GM18907 (cell line): ENCODE results near the gene CITED1.

Experiments
- ATAC-seq: cut with Tn5 transposase; IDR thresholded peaks from one replicate; pipeline ENCODE4 v1.9.1; 2021; ENCODE audit warnings: mild to moderate bottlenecking, moderate library complexity; ENCODE audit not compliant: unreplicated experiment

The CITED1 gene

DNA sequence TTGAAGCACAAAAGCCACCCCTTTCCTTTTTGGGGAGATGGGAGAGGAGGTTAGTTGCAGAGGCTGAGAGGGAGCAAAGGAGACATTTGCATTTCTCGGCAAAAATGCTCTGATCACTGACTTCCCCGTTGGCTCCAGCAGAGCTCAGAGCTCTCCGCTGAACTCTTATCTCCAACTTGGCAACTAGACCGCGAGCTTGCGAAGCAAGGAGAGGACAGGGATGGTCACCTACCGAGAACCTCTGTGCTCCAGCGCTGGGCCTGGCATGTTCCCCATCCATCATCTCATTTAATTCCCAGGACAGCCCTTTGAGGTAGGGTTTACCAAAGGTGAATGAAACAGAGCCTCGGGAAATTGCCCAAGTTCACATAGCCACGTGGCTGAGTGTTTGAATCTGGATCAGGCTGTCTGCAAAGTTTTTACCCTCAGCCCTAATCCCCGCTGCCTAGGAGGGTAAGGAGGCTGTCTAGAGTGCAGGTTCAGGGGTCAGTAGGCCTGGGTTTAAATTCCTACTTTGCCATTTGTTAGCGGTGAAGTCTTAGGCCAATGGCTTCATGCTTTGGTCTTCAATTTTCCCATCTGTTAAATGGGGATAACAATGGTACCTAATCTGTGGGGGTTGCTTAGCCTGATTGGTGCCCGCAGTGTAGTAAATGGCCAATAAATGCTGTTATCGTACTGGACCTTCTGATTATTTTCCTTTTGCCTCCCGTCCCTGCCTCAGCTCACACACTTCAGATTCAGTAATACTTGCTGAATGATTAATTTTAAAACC is 3.8 kb upstream of the CITED1 start:
- ATAC-seq, result no peak

DNA sequence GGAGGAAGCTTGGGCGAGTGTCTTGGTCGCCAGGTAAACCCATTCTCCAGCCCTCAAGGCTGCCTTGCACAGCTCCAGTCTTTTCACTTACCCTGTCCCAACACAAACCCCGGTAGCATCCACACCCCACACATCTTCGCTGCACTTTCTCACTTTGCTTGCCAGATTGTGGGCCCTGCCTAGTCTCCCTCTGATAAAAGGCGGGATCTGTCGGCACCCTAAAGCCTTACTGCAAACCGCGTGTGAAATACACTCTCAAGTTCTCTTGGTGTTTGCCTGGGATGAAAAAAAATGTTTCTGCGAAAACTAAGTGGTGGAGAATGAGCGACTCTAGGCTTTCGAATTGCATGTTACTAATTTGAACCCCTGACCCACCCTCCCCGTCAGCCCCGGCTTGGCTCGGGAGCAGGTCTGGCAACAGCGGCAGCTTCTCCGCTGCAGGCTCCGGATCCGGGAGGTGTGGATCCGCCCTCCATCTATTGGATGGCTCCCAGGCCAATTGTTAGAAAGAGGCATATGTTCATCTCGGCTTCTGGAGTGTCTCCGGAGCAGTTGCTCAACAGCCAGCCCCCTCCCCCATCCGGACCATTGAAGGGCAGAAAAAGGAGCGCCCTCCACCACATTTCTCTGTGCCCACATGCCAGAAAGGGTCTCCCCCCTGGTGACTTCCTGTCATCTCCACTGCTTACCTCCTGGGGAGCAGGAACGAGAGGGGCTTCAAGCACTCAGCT is 3.0 kb upstream of the CITED1 start:
- ATAC-seq, result peak; percentile 45

DNA sequence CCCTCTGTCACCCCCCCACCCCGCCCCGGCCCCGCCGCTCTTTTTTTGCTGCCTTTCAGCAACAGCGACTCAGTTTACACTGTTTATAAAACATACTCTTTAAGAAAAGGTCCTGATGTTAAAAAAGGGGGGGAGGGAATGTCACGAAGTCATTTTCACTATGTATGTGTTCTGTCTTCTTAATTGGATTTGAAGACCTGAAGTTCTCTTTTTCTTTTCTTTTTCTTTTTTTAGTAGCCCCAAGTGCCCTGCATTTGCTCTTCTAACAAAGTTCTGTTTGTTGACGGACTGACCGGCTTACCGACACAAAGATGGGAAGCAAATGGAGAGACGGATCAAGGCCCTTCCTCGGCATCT is 2.5 kb upstream of the CITED1 start:
- ATAC-seq, result no peak

DNA sequence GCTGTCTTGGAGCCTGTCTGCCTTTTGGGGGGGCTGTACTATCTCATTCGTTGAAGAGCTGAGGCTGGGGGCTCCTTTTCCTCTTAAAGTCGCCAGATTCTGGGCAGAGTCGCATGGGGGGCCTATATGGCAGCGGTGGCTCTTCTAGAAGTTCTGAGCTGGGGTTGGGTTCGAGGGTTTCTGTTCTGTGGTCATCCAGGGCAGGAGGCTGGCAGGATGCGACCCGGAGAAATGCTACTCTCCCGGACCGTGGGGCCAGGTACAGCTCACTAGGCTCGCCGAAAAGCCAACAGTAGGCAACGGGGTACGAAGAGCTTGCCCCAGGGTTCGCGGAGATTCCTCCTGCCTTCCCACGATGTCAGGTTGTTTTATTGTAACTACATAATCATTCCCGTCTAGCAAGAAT is 1.9 kb upstream of the CITED1 start:
- no peak for ATAC-seq

DNA sequence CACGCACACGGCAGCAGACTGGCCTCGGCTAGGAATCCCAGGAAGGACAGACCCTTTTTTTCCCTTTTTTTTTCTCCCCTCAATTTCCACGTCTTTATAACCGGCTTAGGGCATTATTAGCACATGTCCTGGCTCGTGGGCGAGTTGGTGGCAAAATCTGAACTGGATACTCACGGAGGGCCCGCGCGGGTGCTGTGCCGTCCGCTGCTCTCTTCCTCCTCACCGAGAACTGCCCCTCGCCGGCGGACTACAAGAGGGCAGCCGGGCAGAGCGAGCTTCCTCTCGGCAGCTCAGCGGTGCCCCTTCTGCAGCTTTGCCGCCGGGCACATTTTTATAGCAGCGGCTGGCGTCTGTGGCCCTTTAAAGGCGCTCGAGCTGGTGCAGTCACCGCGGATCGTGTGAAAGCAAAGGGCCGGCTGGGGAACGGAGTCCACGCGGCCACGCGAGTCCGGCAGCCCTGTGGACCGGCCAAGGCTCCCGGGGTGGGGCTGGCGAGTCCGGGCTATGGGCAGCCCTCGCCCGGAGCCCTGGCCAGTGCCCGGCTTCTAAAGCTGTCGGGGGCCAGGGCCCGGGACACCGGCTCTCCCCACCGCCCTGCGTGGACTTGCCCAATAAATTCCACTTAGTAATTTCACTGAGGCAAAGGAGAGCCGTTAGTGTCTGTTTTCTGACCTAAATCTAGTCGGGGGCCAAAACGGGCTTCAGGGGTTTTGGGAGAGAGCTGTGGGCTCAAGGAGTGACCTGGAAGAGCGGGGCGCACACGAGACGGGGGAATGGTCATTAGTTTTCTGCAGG is 1.3 kb upstream of the CITED1 start:
- ATAC-seq, result peak; percentile 69

DNA sequence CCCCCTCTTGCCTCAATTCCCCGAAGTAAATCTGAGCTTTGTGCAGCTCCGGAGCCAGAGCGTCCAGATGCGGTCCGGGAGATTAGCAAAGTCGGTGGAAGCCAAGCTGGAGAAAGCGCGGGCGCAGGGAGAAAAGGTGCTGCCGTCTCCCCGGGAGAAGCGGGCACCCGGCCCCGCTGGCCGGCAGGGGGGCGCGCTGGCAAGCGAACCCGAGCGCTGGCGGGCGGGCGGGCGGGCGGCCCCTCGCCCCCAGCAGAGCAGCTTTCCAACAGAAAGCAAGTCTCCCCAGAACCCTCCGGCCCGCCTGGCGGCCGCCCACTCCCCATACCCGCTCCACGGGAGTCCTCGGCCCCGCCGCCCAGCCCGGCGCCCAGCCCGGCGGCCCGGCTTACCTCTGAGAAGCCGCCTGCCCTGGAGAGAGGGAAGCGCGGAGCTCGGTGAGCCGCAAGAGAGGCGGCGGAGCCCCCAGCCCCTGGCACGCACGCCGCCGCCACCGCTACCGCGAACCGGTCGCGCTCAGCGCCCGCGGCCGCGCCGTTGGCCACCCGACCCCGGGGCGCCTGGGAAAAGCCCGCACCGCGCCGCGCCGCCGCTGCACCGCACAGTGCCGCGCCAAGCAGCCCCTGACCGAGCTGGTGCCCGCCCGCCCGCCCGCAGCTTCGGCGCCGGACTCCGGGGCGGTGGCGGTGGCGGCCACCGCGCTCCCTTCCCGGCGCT is 529 bp upstream of the CITED1 start:
- ATAC-seq, result peak; percentile 20

DNA sequence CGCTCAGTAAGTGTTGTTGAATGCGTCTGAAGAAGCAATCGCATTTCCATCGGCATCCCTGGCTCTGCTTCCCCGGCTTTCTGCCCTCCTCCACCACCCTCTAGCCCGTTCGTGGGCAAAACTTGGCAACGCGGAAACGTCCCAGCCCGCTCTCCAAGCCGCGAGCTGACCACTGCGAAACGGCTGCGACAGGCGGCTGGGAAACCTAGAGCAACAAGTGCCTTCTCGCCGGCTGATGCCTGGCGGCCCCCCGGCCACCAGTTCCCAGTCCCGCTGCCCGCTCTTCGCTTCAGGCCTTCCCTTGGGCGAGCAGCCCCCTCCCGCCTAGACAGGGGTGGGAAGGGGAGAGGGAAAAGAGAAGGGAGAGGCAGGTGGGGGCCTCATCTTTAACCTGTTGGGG is 837 bp downstream of the CITED1 start:
- ATAC-seq, result no peak

DNA sequence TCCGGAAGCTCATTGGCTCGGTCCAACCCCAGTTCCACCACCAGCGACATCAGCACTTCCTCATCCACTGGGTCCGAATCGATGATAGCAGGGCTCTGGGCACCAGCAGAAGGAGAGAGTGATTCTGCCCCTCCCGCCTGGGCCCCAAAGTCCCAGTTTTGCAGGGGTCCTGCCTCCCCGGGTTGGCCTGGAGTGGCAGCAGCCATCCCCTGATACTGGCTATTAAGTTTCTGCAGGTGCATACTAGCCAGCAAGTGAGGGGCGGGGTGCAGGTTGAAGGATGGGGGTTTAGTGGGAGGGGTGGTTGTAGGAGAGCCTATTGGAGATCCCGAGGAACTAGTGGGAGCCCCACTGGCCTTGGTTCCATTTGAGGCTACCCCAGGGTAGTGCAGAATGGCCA is 3.9 kb downstream of the CITED1 start:
- ATAC-seq, result no peak

DNA sequence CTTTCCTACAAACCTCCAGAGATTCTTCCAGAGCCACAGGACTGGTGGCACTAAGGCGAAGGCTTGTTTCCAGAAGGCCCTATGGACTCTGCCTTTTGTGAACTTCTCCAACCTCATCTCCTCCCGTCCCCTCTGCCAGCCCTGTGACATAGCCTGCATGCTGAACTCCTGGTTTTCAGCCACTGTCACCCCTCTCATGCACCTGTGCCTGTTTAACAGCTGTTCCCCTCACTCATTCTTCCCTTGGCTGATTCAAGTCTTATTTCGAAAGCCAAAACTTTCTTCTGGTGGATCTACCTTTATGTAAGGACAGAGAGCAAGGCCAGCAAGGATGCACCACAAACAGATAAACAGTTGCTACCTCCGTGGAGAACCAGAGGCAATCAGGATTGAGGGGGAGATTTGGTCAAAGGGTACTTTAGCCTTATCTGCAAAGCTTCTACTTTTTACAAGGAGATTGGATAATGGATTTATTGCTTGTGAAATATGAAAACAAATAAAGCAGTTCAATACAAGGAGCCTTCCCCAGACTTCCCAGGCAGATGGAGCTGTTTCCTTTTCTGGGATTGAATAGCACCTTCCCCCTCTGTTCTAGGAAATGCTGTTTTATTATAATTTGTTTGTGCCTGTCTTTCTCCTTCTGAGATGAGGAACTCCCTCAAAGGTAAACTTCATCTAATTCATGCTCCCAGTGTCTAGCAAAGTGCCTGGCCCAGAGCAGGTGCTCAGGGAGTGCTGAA is 5.7 kb downstream of the CITED1 start:
- ATAC-seq, result no peak

DNA sequence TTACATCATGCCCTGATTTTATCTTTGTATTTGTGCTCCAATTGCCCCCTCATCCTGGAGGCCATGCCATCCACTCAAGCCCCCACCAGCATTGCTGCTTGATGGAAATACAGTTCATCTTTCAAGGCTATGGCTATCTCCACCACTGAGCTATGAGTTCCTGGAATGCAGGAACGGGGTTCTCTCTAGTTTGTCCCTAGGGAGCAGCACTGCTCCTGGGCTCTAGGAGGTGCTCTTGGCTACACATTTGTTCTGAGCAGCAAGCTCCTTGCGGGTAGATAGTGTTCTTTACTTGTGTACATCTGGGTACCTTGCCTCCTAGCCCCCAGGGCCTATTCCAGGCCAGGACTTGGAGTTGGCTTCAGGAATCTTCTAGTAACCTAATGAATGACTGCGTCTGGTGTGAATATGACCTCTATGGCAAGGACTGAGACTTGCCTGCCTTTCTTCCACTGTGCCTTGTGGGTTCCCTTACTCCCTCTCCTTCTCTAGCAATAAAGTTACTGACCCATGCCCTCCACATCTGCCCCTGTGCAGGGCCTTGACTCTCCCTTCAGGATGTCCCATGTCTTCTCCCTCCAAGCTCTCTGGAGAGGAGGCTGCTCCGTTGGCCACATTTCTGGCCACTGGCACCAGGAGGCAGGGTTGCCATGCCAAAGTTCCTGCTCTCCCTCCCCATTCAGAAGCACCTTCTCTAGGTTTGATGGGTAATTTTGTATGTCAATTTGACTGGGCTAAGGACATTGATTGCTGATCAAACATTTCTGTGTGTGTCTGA is 7.6 kb downstream of the CITED1 start:
- no peak for ATAC-seq

DNA sequence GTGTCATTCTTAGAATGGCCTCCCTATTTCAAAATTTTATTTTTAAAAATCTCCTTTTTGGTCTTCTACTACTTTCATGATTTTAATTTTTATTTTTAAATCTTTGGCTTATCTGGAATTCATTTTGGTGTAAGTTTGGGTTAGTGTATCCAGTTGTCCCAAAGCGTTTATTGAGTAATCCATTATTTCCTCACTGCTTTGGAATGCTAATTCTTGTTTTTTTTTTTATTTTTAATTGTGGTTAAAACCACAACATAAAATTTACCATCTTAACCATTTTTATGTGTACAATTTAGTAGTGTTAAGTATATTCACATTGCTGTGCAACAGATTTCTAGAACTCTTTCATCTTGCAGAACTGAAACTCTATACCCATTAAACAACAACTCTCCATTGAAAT is 8.7 kb downstream of the CITED1 start:
- ATAC-seq, result no peak

DNA sequence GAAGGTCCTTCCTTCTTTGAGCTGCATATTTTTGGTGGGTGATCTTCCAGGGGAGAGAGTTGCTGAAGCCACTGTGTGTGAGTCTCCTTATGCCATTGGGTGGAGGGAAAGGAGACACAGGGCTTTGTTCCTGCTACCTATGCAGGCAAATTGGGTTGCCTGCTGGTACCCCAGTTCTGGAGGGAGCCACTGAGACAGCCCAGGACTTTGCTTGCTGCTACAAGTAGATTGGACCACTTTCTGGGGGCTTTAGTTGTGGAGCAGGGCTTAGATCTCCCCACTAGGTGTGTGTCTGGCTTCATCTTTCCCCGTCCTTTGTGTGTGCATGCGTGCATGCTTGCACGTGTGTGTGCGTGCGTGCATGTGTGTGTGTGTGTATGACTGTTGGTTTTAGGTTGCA is 10.0 kb downstream of the CITED1 start:
- no peak for ATAC-seq

DNA sequence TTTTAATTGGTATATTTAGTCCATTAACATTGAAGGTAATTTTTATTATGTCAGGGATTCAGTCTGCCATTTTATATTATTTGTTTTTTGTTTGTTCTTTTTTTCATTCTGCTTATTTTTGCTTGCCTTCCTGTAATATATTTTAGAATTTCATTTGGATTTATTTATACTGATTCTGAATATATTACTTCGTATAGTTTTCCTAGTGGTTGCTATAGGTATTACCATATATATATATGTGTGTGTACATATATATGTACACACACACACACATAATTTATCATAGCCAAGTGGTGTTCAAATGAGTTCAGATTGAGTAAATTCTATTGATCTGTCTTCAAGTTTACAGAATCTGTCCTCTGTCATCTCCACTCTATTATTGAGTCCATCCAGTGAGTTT is 11.2 kb downstream of the CITED1 start:
- ATAC-seq, result no peak

DNA sequence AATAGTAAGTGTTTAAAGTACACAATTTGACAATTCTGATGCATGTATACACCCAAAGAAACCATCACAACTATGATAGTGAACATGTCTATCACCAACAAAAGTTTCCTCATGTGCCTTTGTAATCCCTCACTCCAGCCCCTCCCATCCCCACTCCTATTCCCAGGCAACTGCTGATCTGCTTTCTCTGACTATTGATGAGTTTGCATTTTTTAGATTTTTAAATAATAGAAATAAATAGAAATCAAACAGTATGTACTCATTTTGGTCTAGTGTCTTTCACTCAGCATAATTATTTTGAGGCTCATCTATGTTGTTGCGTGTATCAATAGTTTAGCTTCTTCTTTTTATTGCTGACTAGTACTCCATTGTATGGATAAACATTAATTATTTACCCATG is 23.4 kb downstream of the CITED1 start:
- no peak for ATAC-seq

DNA sequence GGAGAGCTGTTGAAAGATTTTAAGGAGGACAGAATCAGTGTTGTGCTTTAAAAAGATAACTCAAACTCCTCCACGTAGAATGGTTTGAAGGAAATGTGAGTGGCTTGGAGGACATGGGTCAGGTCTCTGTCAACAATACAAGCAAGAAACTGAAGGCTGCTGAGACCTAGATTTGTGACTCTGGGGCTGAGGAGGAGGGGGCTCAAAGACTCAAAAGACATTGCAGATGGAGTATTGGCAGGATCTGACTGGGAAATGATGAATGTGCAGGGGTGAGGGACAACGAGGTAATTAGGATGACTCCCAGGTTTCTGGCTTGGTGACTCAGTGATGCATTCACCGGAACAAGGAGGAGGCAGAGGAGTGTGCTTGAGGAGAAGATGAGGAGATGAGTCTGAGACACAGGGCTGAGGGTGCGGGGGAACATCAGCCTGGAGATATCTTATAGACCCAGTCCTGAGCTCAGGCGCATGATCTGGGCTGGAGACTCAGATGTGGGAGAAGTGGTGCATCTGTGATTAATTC is 25.3 kb downstream of the CITED1 start:
- ATAC-seq, result no peak

DNA sequence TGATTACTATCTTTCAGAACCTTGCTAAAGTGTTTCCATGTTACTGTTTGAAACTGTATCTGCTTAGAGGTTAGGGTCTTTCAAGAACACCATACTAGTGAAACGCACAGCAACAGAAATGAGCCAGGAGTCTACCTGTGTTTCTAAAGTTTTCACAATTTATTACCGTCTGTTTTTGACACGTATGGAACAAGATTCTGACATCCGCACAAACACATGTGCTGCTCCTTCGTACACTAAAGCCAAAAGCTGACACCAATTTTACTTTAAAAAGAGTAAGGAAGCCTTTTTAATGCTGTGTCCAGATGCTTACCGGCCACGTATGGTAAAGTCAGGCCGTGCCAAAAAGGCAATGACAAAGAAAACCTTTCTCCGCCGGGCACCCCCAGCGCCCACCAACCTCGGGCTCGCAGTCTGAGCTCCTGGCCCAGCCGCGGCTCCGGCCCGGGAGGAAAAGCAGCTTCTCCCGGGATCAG is 29.2 kb downstream of the CITED1 start:
- peak; percentile 31 for ATAC-seq

DNA sequence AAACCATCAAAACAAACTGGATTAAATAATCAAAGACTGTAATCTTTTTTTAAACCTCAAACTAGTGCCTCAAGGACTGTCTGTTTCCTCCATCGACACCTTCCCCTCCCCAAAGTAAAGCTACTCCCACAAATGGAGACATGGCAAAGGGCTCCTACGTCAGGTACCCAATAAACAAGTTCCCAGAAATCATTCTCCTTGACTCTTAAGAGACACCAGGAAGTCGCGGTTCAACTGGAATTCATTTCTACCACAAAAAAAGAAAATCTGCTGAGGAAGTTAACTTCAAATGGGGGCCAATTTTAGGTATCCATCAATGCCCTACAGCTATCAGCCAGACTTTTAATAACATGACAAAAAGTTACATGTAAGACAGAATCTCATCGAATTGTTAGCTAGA is 31.2 kb downstream of the CITED1 start:
- ATAC-seq, result no peak

DNA sequence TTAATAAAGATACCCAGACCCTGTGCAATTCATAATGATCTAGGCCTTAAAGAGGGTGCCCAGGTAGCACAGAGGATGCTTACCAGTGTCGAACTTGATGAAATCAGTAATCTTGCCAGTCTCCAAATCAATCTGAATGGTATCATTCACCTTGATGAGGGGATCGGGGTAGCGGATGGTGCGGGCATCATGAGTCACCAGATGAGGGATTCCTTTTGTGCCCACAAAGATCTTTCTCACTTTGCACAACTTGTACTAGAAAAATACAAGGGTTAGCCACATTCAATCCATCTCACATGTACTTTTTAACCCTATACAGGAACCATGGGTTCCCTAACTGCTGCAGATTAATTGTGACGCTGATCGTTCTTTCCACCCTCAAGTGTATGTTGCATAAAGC is 32.0 kb downstream of the CITED1 start:
- ATAC-seq, result no peak

DNA sequence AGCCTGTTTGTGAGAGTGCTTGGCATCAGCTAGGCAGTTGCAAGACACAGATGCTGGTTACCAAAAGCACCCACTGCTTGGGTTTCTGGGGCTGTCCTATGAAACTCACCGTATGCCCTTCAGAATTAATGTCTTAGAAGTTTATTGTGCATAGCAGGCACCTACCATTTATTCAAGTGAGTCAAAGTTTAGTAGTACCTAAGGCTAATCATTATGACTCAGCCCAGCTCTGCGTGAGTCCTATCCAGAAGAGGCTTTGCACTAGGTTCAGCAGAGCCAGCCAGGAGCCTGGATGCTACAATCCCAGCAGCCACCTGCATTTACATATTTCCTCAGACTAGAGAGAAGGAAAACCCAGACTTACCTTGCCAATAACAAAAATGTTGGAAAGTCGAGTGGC is 32.8 kb downstream of the CITED1 start:
- ATAC-seq, result no peak
